ENCODE results near the gene RNF212.

Gene RNF212

DNA sequence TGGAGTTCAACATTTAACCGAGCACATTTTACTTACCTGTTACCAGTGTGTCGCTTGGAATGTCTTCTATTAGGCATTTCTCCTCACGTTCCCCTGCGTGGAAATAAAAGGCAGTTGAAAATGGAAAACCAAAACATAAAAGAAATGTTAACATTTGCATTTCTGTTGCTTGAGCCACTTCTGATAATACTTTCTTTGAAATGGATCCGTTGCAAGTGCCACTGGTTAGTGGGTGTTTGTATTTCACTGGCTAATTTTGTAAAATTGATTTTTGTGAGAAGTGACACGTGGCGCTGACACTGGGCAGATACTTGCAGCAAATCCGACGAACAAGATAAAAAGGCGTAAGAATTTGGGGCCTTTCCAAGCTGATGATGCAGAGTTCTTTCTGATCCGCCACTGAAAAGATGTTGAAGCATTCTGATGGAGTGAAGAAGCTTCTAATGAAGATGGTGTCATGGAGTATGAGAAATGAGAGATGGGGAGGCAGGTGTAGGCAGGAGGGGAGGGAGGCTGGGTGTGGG, 40.3 kb upstream of the RNF212 start:
- TF ChIP-seq POLR2AphosphoS5 (IDR thresholded peaks at IDR 0.05; ENCODE audit: low read depth, low read length) (no peak), FOXP2 (optimal IDR thresholded peaks at IDR 0.05; ENCODE audit: borderline replicate concordance, extremely low read depth, extremely low read length, insufficient read depth) (no peak), SIN3A (IDR thresholded peaks at IDR 0.05; ENCODE audit: borderline replicate concordance, insufficient read depth, low read length) (no peak), TAF1 (IDR thresholded peaks at IDR 0.05; ENCODE audit: borderline replicate concordance, insufficient read depth, low read length) (no peak)
- TF ChIP-seq, protein P1, sequence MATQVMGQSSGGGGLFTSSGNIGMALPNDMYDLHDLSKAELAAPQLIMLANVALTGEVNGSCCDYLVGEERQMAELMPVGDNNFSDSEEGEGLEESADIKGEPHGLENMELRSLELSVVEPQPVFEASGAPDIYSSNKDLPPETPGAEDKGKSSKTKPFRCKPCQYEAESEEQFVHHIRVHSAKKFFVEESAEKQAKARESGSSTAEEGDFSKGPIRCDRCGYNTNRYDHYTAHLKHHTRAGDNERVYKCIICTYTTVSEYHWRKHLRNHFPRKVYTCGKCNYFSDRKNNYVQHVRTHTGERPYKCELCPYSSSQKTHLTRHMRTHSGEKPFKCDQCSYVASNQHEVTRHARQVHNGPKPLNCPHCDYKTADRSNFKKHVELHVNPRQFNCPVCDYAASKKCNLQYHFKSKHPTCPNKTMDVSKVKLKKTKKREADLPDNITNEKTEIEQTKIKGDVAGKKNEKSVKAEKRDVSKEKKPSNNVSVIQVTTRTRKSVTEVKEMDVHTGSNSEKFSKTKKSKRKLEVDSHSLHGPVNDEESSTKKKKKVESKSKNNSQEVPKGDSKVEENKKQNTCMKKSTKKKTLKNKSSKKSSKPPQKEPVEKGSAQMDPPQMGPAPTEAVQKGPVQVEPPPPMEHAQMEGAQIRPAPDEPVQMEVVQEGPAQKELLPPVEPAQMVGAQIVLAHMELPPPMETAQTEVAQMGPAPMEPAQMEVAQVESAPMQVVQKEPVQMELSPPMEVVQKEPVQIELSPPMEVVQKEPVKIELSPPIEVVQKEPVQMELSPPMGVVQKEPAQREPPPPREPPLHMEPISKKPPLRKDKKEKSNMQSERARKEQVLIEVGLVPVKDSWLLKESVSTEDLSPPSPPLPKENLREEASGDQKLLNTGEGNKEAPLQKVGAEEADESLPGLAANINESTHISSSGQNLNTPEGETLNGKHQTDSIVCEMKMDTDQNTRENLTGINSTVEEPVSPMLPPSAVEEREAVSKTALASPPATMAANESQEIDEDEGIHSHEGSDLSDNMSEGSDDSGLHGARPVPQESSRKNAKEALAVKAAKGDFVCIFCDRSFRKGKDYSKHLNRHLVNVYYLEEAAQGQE (IDR thresholded peaks at IDR 0.05; ENCODE audit: insufficient read depth in 1 of 2, low read depth in 2 of 2, low read length in 2 of 2), result no peak

DNA sequence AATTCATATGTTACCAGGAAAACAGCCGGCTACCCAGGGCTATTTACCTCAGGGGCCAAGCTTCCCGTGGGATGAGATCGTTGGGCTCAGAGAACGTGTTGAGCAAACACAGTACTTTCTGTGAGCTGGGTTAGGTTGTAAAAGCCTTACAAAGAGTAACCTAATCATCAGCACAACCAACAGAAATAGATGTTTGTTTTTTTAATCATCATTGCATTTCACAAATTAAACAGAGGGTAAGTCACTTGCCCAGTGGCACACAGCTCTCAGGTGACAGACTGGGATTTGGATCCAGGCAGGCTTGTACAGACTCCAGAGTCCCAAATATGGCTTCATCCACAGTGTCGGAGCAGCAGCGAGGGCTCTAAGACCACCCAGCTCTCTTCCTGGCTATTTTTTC, 38.9 kb upstream of the RNF212 start:
- TF ChIP-seq POLR2AphosphoS5 (IDR thresholded peaks at IDR 0.05; ENCODE audit: low read depth, low read length) (no peak), FOXP2 (optimal IDR thresholded peaks at IDR 0.05; ENCODE audit: borderline replicate concordance, extremely low read depth, extremely low read length, insufficient read depth) (no peak), TAF1 (IDR thresholded peaks at IDR 0.05; ENCODE audit: borderline replicate concordance, insufficient read depth, low read length) (no peak)
- TF ChIP-seq, protein P1 (IDR thresholded peaks at IDR 0.05; ENCODE audit: insufficient read depth in 1 of 2, low read depth in 2 of 2, low read length in 2 of 2), result no peak

DNA sequence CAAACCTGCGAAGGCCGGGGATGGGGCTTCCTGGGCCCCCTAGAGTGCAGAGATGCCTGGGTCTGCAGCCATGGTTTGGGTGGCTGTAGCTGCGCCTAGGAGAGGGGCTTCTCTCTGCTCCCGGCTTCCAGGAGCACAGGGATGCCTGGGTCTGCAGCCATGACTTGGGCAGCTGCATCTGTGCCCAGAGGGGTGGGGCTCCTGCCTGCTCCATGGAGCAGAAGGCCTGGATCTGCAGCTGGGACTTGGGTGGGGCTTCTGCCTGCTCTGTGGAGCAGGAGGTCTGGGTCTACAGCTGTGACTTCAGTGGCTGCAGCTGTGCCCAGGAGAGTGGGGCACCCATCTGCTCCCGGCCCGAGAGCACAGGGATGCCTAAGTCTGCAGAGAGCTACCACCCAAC, 38.2 kb upstream of the RNF212 start:
- TF ChIP-seq POLR2AphosphoS5 (IDR thresholded peaks at IDR 0.05; ENCODE audit: low read depth, low read length) (no peak), SIN3A (IDR thresholded peaks at IDR 0.05; ENCODE audit: borderline replicate concordance, insufficient read depth, low read length) (no peak), TAF1 (IDR thresholded peaks at IDR 0.05; ENCODE audit: borderline replicate concordance, insufficient read depth, low read length) (no peak), FOXP2 (optimal IDR thresholded peaks at IDR 0.05; ENCODE audit: borderline replicate concordance, extremely low read depth, extremely low read length, insufficient read depth) (no peak)
- TF ChIP-seq, protein P1 (IDR thresholded peaks at IDR 0.05; ENCODE audit: insufficient read depth in 1 of 2, low read depth in 2 of 2, low read length in 2 of 2), result no peak

DNA sequence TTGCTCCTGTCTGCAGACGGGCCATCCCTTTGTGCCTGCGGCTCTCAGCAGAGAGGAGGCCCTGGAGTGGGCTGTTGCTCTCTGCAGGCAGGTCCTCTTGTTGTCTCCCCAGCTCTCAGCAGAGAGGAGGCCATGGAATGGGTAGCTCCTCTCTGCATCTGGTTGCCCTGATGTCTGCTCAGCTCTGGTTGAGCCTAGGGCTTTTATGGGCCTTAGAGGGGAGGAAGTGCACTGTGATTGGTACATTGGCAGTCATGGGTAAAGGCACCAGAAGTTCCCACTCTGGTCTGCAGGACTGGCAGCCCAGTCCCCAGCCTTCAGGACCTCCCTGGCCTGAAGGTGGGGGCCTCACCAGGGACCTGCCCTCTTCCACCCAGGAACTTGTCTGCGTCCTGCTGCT, 37.5 kb upstream of the RNF212 start:
- no peak for TF ChIP-seq POLR2AphosphoS5 (IDR thresholded peaks at IDR 0.05; ENCODE audit: low read depth, low read length)
- TF ChIP-seq, protein P1 (IDR thresholded peaks at IDR 0.05; ENCODE audit: insufficient read depth in 1 of 2, low read depth in 2 of 2, low read length in 2 of 2), result no peak
- TF ChIP-seq SIN3A (IDR thresholded peaks at IDR 0.05; ENCODE audit: borderline replicate concordance, insufficient read depth, low read length), result no peak
- no peak for TF ChIP-seq TAF1 (IDR thresholded peaks at IDR 0.05; ENCODE audit: borderline replicate concordance, insufficient read depth, low read length)
- no peak for TF ChIP-seq FOXP2 (optimal IDR thresholded peaks at IDR 0.05; ENCODE audit: borderline replicate concordance, extremely low read depth, extremely low read length, insufficient read depth)

DNA sequence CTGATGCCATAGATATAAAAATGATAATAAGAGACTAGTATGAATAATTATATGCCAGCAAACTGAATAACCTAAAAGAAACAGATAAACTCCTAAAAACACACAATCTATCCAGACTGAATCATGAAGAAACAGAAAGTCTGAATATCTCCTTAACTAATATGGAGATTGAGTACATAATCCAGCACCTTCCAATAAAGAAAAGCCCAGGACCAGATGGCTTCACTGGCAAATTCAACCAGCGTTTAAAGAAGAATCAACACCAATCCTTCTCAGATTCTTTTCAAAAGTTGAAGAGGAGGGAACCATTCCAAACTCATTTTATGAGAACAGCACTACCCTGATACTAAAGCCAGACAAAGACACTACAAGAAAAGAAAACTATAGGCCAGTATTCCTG, 26.5 kb upstream of the RNF212 start:
- TF ChIP-seq FOXP2 (optimal IDR thresholded peaks at IDR 0.05; ENCODE audit: borderline replicate concordance, extremely low read depth, extremely low read length, insufficient read depth) (no peak), SIN3A (IDR thresholded peaks at IDR 0.05; ENCODE audit: borderline replicate concordance, insufficient read depth, low read length) (no peak), TAF1 (IDR thresholded peaks at IDR 0.05; ENCODE audit: borderline replicate concordance, insufficient read depth, low read length) (no peak), POLR2AphosphoS5 (IDR thresholded peaks at IDR 0.05; ENCODE audit: low read depth, low read length) (no peak)
- TF ChIP-seq, protein P1 (IDR thresholded peaks at IDR 0.05; ENCODE audit: insufficient read depth in 1 of 2, low read depth in 2 of 2, low read length in 2 of 2), result no peak
